Measurements from ENCODE around the gene FOXO1. TPM values are rescaled to one million over a fixed set of nuclear protein-coding genes. Genes with fewer than 3 reads are reported as not detected.
A peak's percentile ranks its signal among the peaks of the same experiment; 100 is the strongest.

FOXO1 gene
- total and polyA plus RNA-seq, 9 of the 15 experiments (the other 6 are each of a cell fraction or from before 2014, with no cell fraction given) = 0.04 to 0.73 (median 0.20) TPM

GRCh38 chr13:40611004-40611403 is 55.4 kb downstream of the FOXO1 start:
- Histone ChIP-seq H3K79me2 (ENCODE audit: control insufficient read depth, insufficient read depth, low read length) (no peaks in the 10 kb centered on the region), H3K4me3 (no peak overlapping the region), H2AFZ (ENCODE audit: low read depth, low read length) (no peak overlapping the region), H3K4me1 (replicated peaks in 1 of 2; ENCODE audit: control insufficient read depth in 2 of 2, insufficient read depth in 2 of 2, low read length in 2 of 2) (no peaks in the 10 kb centered on the region; a peak in 1 of 5 replicates), H3K9ac (ENCODE audit: insufficient read depth in 1 of 2, low read depth in 2 of 2, low read length in 2 of 2) (no peak overlapping the region), H3K27me3 (ENCODE audit: control insufficient read depth in 2 of 2, insufficient read depth in 2 of 2, low read length in 2 of 2) (peaks cover 3 to 10% of the 10 kb centered on the region in 2 experiments; a peak in 4 of 5 replicates), H3K36me3 (ENCODE audit: control insufficient read depth, insufficient read depth, low read length) (no peaks in the 10 kb centered on the region), H3K9me3 (replicated peaks; ENCODE audit: control insufficient read depth, insufficient read depth, low read depth, low read length) (no peaks in the 10 kb centered on the region), H3K9me1 (ENCODE audit: control insufficient read depth, insufficient read depth, low read length) (no peaks in the 10 kb centered on the region), H4K20me1 (replicated peaks; ENCODE audit: control insufficient read depth, insufficient read depth, low read length) (no peaks in the 10 kb centered on the region), H3K4me2 (ENCODE audit: insufficient read depth, low read length) (no peak overlapping the region), H3K27ac (ENCODE audit: extremely low read depth, low read depth, low read length) (no peak overlapping the region)
- in situ Hi-C loops (cut with MboI) = no loop called here
- FAIRE-seq (no peak), DNase-seq (ENCODE audit: extremely low read depth in 1 of 4, low spot score in 3 of 4) (no peak), ATAC-seq (no peak)
- TF ChIP-seq PBX2 (CRISPR knock-in tag; IDR thresholded peaks at IDR 0.05; ENCODE audit: low read depth) = no peak
- TF ChIP-seq PBX2 (tag; conservative IDR thresholded peaks at IDR 0.05; ENCODE audit: low read depth) = peak; percentile 46
- no peak for TF ChIP-seq POLR2AphosphoS5 (IDR thresholded peaks at IDR 0.05; ENCODE audit: control insufficient read depth, insufficient read depth, low read depth, low read length)
- POLR2A ChIA-PET = no interaction called here
- intact Hi-C loops (cut with micrococcal nuclease) = no loop called here
- no TSS peak for BruUV-seq (replicated peaks)
- WGBS (ENCODE audit: insufficient coverage, low coverage, missing lambda C conversion rate) = 0% methylated on average over 3 of the region's 3 CpGs
- CTCF ChIA-PET (ENCODE audit: low intra/inter-chr PET ratio) = no interaction called here
